H9 (cell line): ENCODE data around the gene PRPF18. TPM values are rescaled to one million over a fixed set of nuclear protein-coding genes. Genes with fewer than 3 reads are reported as not detected.

Experiments
- DNase-seq: peaks from one replicate; pipeline ENCODE4 v3.0.0-alpha.2; 2017
- H2AFZ ChIP-seq: one replicate; pipeline ENCODE4 v1.6.1; 2013; ENCODE audit warnings: mild to moderate bottlenecking, low read length, control low read depth, moderate library complexity
- H2AK5ac ChIP-seq: 2 replicates; pipeline ENCODE4 v1.6.1; 2013; ENCODE audit warnings: low read length, control low read depth, mixed read lengths; ENCODE audit not compliant: insufficient read length
- H2BK120ac ChIP-seq: one replicate; pipeline ENCODE4 v1.6.1; 2013; ENCODE audit warnings: low read depth, mild to moderate bottlenecking, low read length, control low read depth, inconsistent platforms; ENCODE audit not compliant: poor library complexity, severe bottlenecking
- H2BK12ac ChIP-seq: 2 replicates; pipeline ENCODE4 v1.6.1; 2013; ENCODE audit warnings: low read length, control low read depth, mixed read lengths, low read depth; ENCODE audit not compliant: insufficient read length
- H2BK15ac ChIP-seq: 2 replicates; pipeline ENCODE4 v1.6.1; 2013; ENCODE audit warnings: low read depth, low read length, control low read depth
- H2BK20ac ChIP-seq: one replicate; pipeline ENCODE4 v1.6.1; 2013; ENCODE audit warnings: low read depth, mild to moderate bottlenecking, low read length, control low read depth, inconsistent platforms; ENCODE audit not compliant: poor library complexity, severe bottlenecking
- H2BK5ac ChIP-seq: 2 replicates; pipeline ENCODE4 v1.6.1; 2013; ENCODE audit warnings: low read length, control low read depth, mixed read lengths; ENCODE audit not compliant: insufficient read length
- H3K14ac ChIP-seq: 2 replicates; pipeline ENCODE4 v1.6.1; 2013; ENCODE audit warnings: low read length, control low read depth; ENCODE audit not compliant: insufficient read depth
- H3K18ac ChIP-seq: 2 replicates; pipeline ENCODE4 v1.6.1; 2013; ENCODE audit warnings: low read depth, mild to moderate bottlenecking, mixed read lengths, low read length, control low read depth; ENCODE audit not compliant: insufficient read length
- H3K23ac ChIP-seq: 2 replicates; pipeline ENCODE4 v1.6.1; 2013; ENCODE audit warnings: low read length, control low read depth, mixed read lengths, low read depth; ENCODE audit not compliant: insufficient read length
- H3K23me2 ChIP-seq: 2 replicates; pipeline ENCODE4 v1.6.1; 2013; ENCODE audit warnings: low read depth, mild to moderate bottlenecking, mixed read lengths, low read length, control low read depth; ENCODE audit not compliant: insufficient read length, poor library complexity, severe bottlenecking
- H3K27ac ChIP-seq: 2 replicates; pipeline ENCODE4 v1.5.1; 2013; ENCODE audit warnings: low read length, control low read depth, mixed read lengths, low read depth; ENCODE audit not compliant: insufficient read length
- H3K27me3 ChIP-seq: 2 replicates; pipeline ENCODE4 v1.6.1; 2013; ENCODE audit warnings: low read length, control low read depth, inconsistent platforms; ENCODE audit not compliant: insufficient read depth
- H3K4ac ChIP-seq: 2 replicates; pipeline ENCODE4 v1.6.1; 2013; ENCODE audit warnings: low read depth, mild to moderate bottlenecking, control low read depth, inconsistent platforms, low read length, moderate library complexity
- H3K4me1 ChIP-seq: 2 replicates; pipeline ENCODE4 v1.6.1; 2013; ENCODE audit warnings: low read length, control low read depth, inconsistent platforms; ENCODE audit not compliant: insufficient read depth
- H3K4me2 ChIP-seq: 2 replicates; pipeline ENCODE4 v1.6.1; 2013; ENCODE audit warnings: low read length, control low read depth, mixed read lengths; ENCODE audit not compliant: insufficient read length, insufficient read depth
- H3K56ac ChIP-seq: 2 replicates; pipeline ENCODE4 v1.6.1; 2013; ENCODE audit warnings: low read depth, mild to moderate bottlenecking, mixed read lengths, low read length, control low read depth; ENCODE audit not compliant: insufficient read length
- H3K79me1 ChIP-seq: 2 replicates; pipeline ENCODE4 v1.6.1; 2013; ENCODE audit warnings: low read depth, mild to moderate bottlenecking, moderate library complexity, low read length, control low read depth, inconsistent platforms; ENCODE audit not compliant: insufficient read depth, poor library complexity, severe bottlenecking
- H3K79me2 ChIP-seq: 2 replicates; pipeline ENCODE4 v1.6.1; 2013; ENCODE audit warnings: low read length, control low read depth, inconsistent platforms; ENCODE audit not compliant: insufficient read depth
- H3K9ac ChIP-seq: 2 replicates; pipeline ENCODE4 v1.6.1; 2013; ENCODE audit warnings: low read length, control low read depth, mixed read lengths; ENCODE audit not compliant: insufficient read length; ENCODE audit errors: extremely low read depth
- H3K9me3 ChIP-seq: one replicate; pipeline ENCODE4 v1.6.1; 2013; ENCODE audit warnings: low read depth, low read length, inconsistent platforms; ENCODE audit not compliant: control insufficient read depth
- H3T11ph ChIP-seq: one replicate; pipeline ENCODE4 v1.6.1; 2013; ENCODE audit warnings: mild to moderate bottlenecking, low read length, control low read depth, inconsistent platforms
- H4K20me1 ChIP-seq: one replicate; pipeline ENCODE4 v1.6.1; 2013; ENCODE audit not compliant: control insufficient read depth, insufficient read length, insufficient read depth
- H4K5ac ChIP-seq: 2 replicates; pipeline ENCODE4 v1.6.1; 2013; ENCODE audit warnings: low read depth, mild to moderate bottlenecking, mixed read lengths, low read length, control low read depth; ENCODE audit not compliant: insufficient read length
- H4K8ac ChIP-seq: replicated peaks from 2 replicates; pipeline ENCODE4 v1.6.1; 2013; ENCODE audit warnings: low read length, control low read depth, mixed read lengths, low read depth; ENCODE audit not compliant: insufficient read length
- H4K91ac ChIP-seq: 2 replicates; pipeline ENCODE4 v1.6.1; 2013; ENCODE audit warnings: low read depth, mild to moderate bottlenecking, moderate library complexity, mixed read lengths, low read length, control low read depth; ENCODE audit not compliant: insufficient read length
- H3K27ac Mint-ChIP-seq, 3 experiments: 2 replicates in 2 of 3; 3 replicates in 1 of 3; pipeline ENCODE4 v1.8.0; 2020 to 2021; ENCODE audit warnings: mixed read lengths in 3 of 3, mild to moderate bottlenecking in 1 of 3, moderate library complexity in 1 of 3
- H3K27me3 Mint-ChIP-seq: 2 replicates; pipeline ENCODE4 v1.8.0; 2021; ENCODE audit warnings: low read depth, mild to moderate bottlenecking, moderate library complexity, mixed read lengths
- H3K36me3 Mint-ChIP-seq, 3 experiments: 2 replicates in 2 of 3; 3 replicates in 1 of 3; pipeline ENCODE4 v1.8.0; 2020 to 2021; ENCODE audit warnings: low read depth in 3 of 3, mixed read lengths in 3 of 3; ENCODE audit not compliant: insufficient read depth in 1 of 3
- H3K4me1 Mint-ChIP-seq, 2 experiments: 2 replicates each; pipeline ENCODE4 v1.8.0; 2020; ENCODE audit warnings: mixed read lengths in 2 of 2
- H3K4me3 Mint-ChIP-seq, 2 experiments: 2 replicates in 1 of 2; 3 replicates in 1 of 2; pipeline ENCODE4 v1.8.0; 2020 to 2021; ENCODE audit warnings: mild to moderate bottlenecking in 2 of 2, mixed read lengths in 2 of 2, moderate library complexity in 1 of 2
- H3K9me3 Mint-ChIP-seq, 2 experiments: 2 replicates in 1 of 2; 3 replicates in 1 of 2; pipeline ENCODE4 v1.8.0; 2020; ENCODE audit warnings: mild to moderate bottlenecking in 2 of 2, mixed read lengths in 2 of 2, moderate library complexity in 1 of 2
- CTCF ChIP-seq: fragments of 200-600 bp; sonication (generic); conservative IDR thresholded peaks from 3 replicates; pipeline ENCODE4 v1.8.0; 2021; ENCODE audit warnings: antibody characterized with exemption, mild to moderate bottlenecking
- WGBS: extraction: QIAGEN DNeasy Blood & Tissue Kit; methylation state at CpG from one replicate; pipeline ENCODE4 v1.1.7; 2013; ENCODE audit warnings: missing lambda C conversion rate, low lambda C conversion rate, mixed read lengths; ENCODE audit not compliant: insufficient read length; ENCODE audit errors: extremely low coverage; 5-methylcytosine and 5-hydroxymethylcytosine counted together
- total RNA-seq: library from RNA; stranded (reverse); gene quantifications from 2 replicates; pipeline ENCODE4 v1.2.1, GENCODE V29; 2021

PRPF18 gene
- total RNA-seq, 1 experiment from 2014 or later = 17.1 TPM

DNA sequence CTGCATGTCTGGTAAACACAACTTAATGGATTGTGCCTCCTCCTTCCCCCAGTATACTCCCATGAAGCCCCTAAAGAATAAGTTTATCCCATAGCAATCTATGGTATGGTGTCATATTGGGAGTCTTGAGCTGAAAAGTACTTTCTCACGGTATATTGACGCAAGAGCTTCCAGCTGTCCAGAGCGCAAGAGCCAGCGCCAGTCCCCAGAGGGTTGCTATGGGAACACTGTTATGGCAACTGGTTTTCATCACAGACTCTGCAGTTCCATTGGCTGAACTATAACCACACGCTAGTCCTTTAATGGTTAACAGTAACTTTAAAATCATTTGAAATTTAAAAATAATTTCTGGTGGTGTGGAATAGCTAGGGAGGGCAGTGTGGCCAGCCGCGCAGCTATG, 46.9 kb downstream of the PRPF18 start:
- no CpG with 5 or more reads among the region's 7 CpGs for WGBS
- Histone ChIP-seq H3K79me1 (no peaks in the 10 kb centered on the region), H4K91ac (no peak overlapping the region), H2BK120ac (no peak overlapping the region), H2AK5ac (no peak overlapping the region), H2BK5ac (no peak overlapping the region), H3K4me2 (no peak overlapping the region), H3K9ac (no peak overlapping the region), H3K4me1 (no peaks in the 10 kb centered on the region; the same call in 1 of the 2 replicates), H3K79me2 (no peaks in the 10 kb centered on the region), H2BK20ac (no peak overlapping the region), H3K23me2 (no peaks in the 10 kb centered on the region), H3K56ac (no peak overlapping the region), H2BK12ac (no peak overlapping the region), H4K5ac (no peak overlapping the region), H3K27ac (no peak overlapping the region), H3K23ac (no peak overlapping the region), H3T11ph (no peak overlapping the region), H2BK15ac (no peak overlapping the region), H3K18ac (no peak overlapping the region), H3K9me3 (no peaks in the 10 kb centered on the region), H3K4ac (no peak overlapping the region), H3K27me3 (no peaks in the 10 kb centered on the region), H3K14ac (no peak overlapping the region), H4K8ac (no peak overlapping the region), H4K20me1 (no peaks in the 10 kb centered on the region), H2AFZ (no peak overlapping the region)
- no peaks in the 10 kb centered on the region; a peak in 1 of 5 replicates for H3K9me3 Mint-ChIP-seq
- no peak overlapping the region for H3K4me3 Mint-ChIP-seq
- peaks cover 3 to 8% of the 10 kb centered on the region in 2 experiments; a peak in 3 of 4 replicates for H3K4me1 Mint-ChIP-seq
- no peaks in the 10 kb centered on the region for H3K27me3 Mint-ChIP-seq
- H3K36me3 Mint-ChIP-seq = peaks cover 0 to 11% (median 5%) of the 10 kb centered on the region in 3 experiments; a peak in 4 of 7 replicates
- TF ChIP-seq CTCF = no peak
- no peak overlapping the region for H3K27ac Mint-ChIP-seq
- no peak for DNase-seq
